Smooth muscle cell (in vitro differentiated cells): ENCODE data around the gene EPC2. TPM values are rescaled to one million over a fixed set of nuclear protein-coding genes. Genes with fewer than 3 reads are reported as not detected.

Experiments
- DNase-seq: peaks from one replicate; lab custom pipeline; 2025; ENCODE audit not compliant: unreplicated experiment; lab: John Stamatoyannopoulos, UW
- H2AFZ ChIP-seq: fragments of 200-600 bp; sonication (generic); 2 replicates; pipeline ENCODE4 v1.6.0; 2016; ENCODE audit warnings: antibody characterized with exemption, low read depth, mild to moderate bottlenecking
- H3F3A ChIP-seq: fragments of 200-600 bp; sonication (generic); 2 replicates; pipeline ENCODE4 v1.6.0; 2017; ENCODE audit warnings: antibody characterized with exemption, low read depth
- H3K27ac ChIP-seq: fragments of 200-600 bp; sonication (generic); 2 replicates; pipeline ENCODE4 v1.5.1; 2016; ENCODE audit warnings: low read depth, mild to moderate bottlenecking
- H3K27me3 ChIP-seq: fragments of 200-600 bp; sonication (generic); 2 replicates; pipeline ENCODE4 v1.6.1; 2016; ENCODE audit warnings: low read depth, mild to moderate bottlenecking
- H3K36me3 ChIP-seq: fragments of 200-600 bp; sonication (generic); 2 replicates; pipeline ENCODE4 v1.5.1; 2016; ENCODE audit warnings: low read depth
- H3K4me1 ChIP-seq: fragments of 200-600 bp; sonication (generic); 2 replicates; pipeline ENCODE4 v1.5.1; 2016; ENCODE audit warnings: low read depth
- H3K4me2 ChIP-seq: fragments of 200-600 bp; sonication (generic); 2 replicates; pipeline ENCODE4 v1.6.0; 2016; ENCODE audit warnings: mild to moderate bottlenecking
- H3K4me3 ChIP-seq: fragments of 200-600 bp; sonication (generic); 2 replicates; pipeline ENCODE4 v1.5.1; 2016; ENCODE audit warnings: mild to moderate bottlenecking
- H3K79me2 ChIP-seq: fragments of 200-600 bp; sonication (generic); 2 replicates; pipeline ENCODE4 v1.6.0; 2016; ENCODE audit warnings: low read depth, mild to moderate bottlenecking
- H3K9ac ChIP-seq: fragments of 200-600 bp; sonication (generic); 2 replicates; pipeline ENCODE4 v1.6.0; 2016; ENCODE audit warnings: low read depth
- H3K9me3 ChIP-seq: fragments of 200-600 bp; sonication (generic); replicated peaks from 2 replicates; pipeline ENCODE4 v1.5.1; 2016; ENCODE audit warnings: low read depth
- H4K20me1 ChIP-seq: fragments of 200-600 bp; sonication (generic); 2 replicates; pipeline ENCODE4 v1.6.0; 2016; ENCODE audit warnings: low read depth
- CTCF ChIP-seq: fragments of 200-600 bp; sonication (generic); IDR thresholded peaks from 2 replicates; pipeline ENCODE4 v1.5.1; 2017; ENCODE audit warnings: borderline replicate concordance, mild to moderate bottlenecking, antibody characterized with exemption; ENCODE audit not compliant: insufficient read depth, poor library complexity, severe bottlenecking
- WGBS: methylation state at CpG from one replicate; pipeline ENCODE4 v1.1.7; 2016; ENCODE audit warnings: low lambda C conversion rate; 5-methylcytosine and 5-hydroxymethylcytosine counted together
- polyA plus RNA-seq: library from polyadenylated mRNA; unstranded; fragments of >200 nt; fragmentation: Nextera tagmentation; extraction: Ambion mirVana; gene quantifications from 2 replicates; pipeline ENCODE4 v1.2.1, GENCODE V29; 2016
- total RNA-seq: library from RNA; depleted of rRNA; stranded (reverse); fragments of >200 nt; gene quantifications from 2 replicates; pipeline ENCODE4 v1.2.3, GENCODE V29; 2014

EPC2 gene
- total and polyA plus RNA-seq, 2 experiments from 2014 or later, result 2.7 to 26.7 TPM

GRCh38 chr2:148616662-148617061 is 27.9 kb upstream of the EPC2 start:
- H3K9ac ChIP-seq, result no peak overlapping the region
- no peaks in the 10 kb centered on the region for H3K27me3 ChIP-seq
- H3K4me3 ChIP-seq, result no peak overlapping the region
- H4K20me1 ChIP-seq, result no peaks in the 10 kb centered on the region
- H3K79me2 ChIP-seq, result no peaks in the 10 kb centered on the region
- no peak for DNase-seq
- no peak for TF ChIP-seq CTCF
- no peak overlapping the region for H3K4me2 ChIP-seq
- H3K36me3 ChIP-seq, result no peaks in the 10 kb centered on the region
- H3F3A ChIP-seq, result peaks cover 5% of the 10 kb centered on the region
- H3K9me3 ChIP-seq, result no peaks in the 10 kb centered on the region
- H3K27ac ChIP-seq, result no peak overlapping the region
- H3K4me1 ChIP-seq, result peaks cover 26% of the 10 kb centered on the region
- H2AFZ ChIP-seq, result no peak overlapping the region

DNA sequence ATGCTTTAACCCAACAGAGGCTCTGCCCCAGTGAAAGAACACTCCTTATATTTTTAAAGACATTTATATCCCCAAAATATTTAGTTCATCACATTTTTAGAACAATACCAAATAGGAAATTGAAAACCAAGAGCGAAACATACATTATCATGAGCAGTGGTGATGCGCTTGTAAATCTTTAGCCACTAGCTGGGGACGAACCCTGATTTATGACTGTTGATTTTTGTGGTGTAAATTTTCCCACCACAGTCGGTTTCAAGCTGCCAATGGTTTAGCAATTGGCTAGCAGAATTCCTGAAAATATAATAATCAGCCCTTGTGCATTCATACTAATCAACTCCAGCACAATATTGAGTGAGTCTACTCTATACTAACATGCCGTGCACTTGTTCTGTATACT is 27.3 kb upstream of the EPC2 start:
- Histone ChIP-seq H3K79me2 (no peaks in the 10 kb centered on the region), H3K4me2 (no peak overlapping the region), H3K36me3 (no peaks in the 10 kb centered on the region), H3F3A (peaks cover 5% of the 10 kb centered on the region), H3K27ac (no peak overlapping the region), H3K27me3 (no peaks in the 10 kb centered on the region), H3K9me3 (no peaks in the 10 kb centered on the region), H3K4me3 (no peak overlapping the region), H2AFZ (no peak overlapping the region), H3K4me1 (peaks cover 26% of the 10 kb centered on the region), H3K9ac (no peak overlapping the region), H4K20me1 (no peaks in the 10 kb centered on the region)
- TF ChIP-seq CTCF, result no peak
- DNase-seq, result no peak
- WGBS, result 79% methylated on average over 5 of the region's 5 CpGs

GRCh38 chr2:148619560-148620195 is 24.9 kb upstream of the EPC2 start:
- H3K27ac ChIP-seq, result no peak overlapping the region
- no peak overlapping the region for H3K9ac ChIP-seq
- no peaks in the 10 kb centered on the region for H3K9me3 ChIP-seq
- H3K4me2 ChIP-seq, result no peak overlapping the region
- WGBS, result 90% methylated on average over 4 of the region's 4 CpGs
- H3F3A ChIP-seq, result peaks cover 5% of the 10 kb centered on the region
- no peak overlapping the region for H2AFZ ChIP-seq
- no peaks in the 10 kb centered on the region for H3K79me2 ChIP-seq
- H3K4me1 ChIP-seq, result peaks cover 15% of the 10 kb centered on the region
- no peaks in the 10 kb centered on the region for H3K36me3 ChIP-seq
- no peak for DNase-seq
- H3K4me3 ChIP-seq, result no peak overlapping the region
- H4K20me1 ChIP-seq, result no peaks in the 10 kb centered on the region
- no peak for TF ChIP-seq CTCF
- no peaks in the 10 kb centered on the region for H3K27me3 ChIP-seq

- Histone ChIP-seq H3K9me3 (no peaks in the 10 kb centered on the region), H3K4me3 (no peak overlapping the region), H3F3A (no peaks in the 10 kb centered on the region), H3K9ac (no peak overlapping the region), H3K27me3 (no peaks in the 10 kb centered on the region), H3K36me3 (no peaks in the 10 kb centered on the region), H3K27ac (no peak overlapping the region), H3K4me2 (no peak overlapping the region), H2AFZ (no peak overlapping the region), H4K20me1 (no peaks in the 10 kb centered on the region), H3K4me1 (no peaks in the 10 kb centered on the region), H3K79me2 (no peaks in the 10 kb centered on the region)
- DNase-seq, result no peak
- no peak for TF ChIP-seq CTCF
- WGBS, result 94% methylated on average over 3 of the region's 3 CpGs
Measured at GRCh38 chr2:148622366-148622765, 22.2 kb upstream of the EPC2 start.
